OCI-LY1 (cell line): ENCODE measurements around the gene SLAIN2.
"Not testable (repeated sequence)": the region's sequence is repeated elsewhere in the genome, so short reads cannot be mapped to it uniquely, and the experiment has no call there.

Experiments
- H2AFZ ChIP-seq: fragments of 200-600 bp; sonication (generic), shearing (Covaris generic); 2 replicates; pipeline ENCODE4 v1.6.0; 2014; ENCODE audit warnings: antibody characterized with exemption, mild to moderate bottlenecking, low read length
- H3F3A ChIP-seq: fragments of 200-600 bp; sonication (generic), shearing (Covaris generic); 2 replicates; pipeline ENCODE4 v1.6.0; 2014; ENCODE audit warnings: mild to moderate bottlenecking, antibody characterized with exemption, low read length, moderate library complexity; ENCODE audit not compliant: insufficient read depth
- H3K27ac ChIP-seq: fragments of 200-600 bp; sonication (generic); 2 replicates; pipeline ENCODE4 v1.5.1; 2014; ENCODE audit warnings: low read length, mixed run types, mild to moderate bottlenecking, low read depth; ENCODE audit not compliant: poor library complexity, severe bottlenecking
- H3K27me3 ChIP-seq: fragments of 200-600 bp; sonication (generic); 2 replicates; pipeline ENCODE4 v1.6.0; 2014; ENCODE audit warnings: antibody characterized with exemption, mild to moderate bottlenecking, low read length, moderate library complexity; ENCODE audit not compliant: insufficient read depth
- H3K36me3 ChIP-seq: fragments of 200-600 bp; sonication (generic); 2 replicates; pipeline ENCODE4 v1.6.1; 2014; ENCODE audit warnings: mild to moderate bottlenecking, antibody characterized with exemption, low read length, moderate library complexity, mixed read lengths; ENCODE audit not compliant: insufficient read depth
- H3K4me1 ChIP-seq: fragments of 200-600 bp; sonication (generic); 2 replicates; pipeline ENCODE4 v1.5.1; 2014; ENCODE audit warnings: mild to moderate bottlenecking, low read length, moderate library complexity; ENCODE audit not compliant: insufficient read depth, severe bottlenecking
- H3K4me2 ChIP-seq: fragments of 200-600 bp; sonication (generic), shearing (Covaris generic); 2 replicates; pipeline ENCODE4 v1.6.1; 2014; ENCODE audit warnings: low read length
- H3K4me3 ChIP-seq: fragments of 200-600 bp; sonication (generic); 2 replicates; pipeline ENCODE4 v1.5.1; 2014; ENCODE audit warnings: low read length, low read depth, mild to moderate bottlenecking, mixed read lengths; ENCODE audit not compliant: poor library complexity, severe bottlenecking
- H3K79me2 ChIP-seq: fragments of 200-600 bp; shearing (Covaris generic); 2 replicates; pipeline ENCODE4 v1.6.1; 2016; ENCODE audit warnings: mixed run types, low read length, mixed read lengths; ENCODE audit not compliant: insufficient read depth
- H3K9ac ChIP-seq: fragments of 200-600 bp; sonication (generic), shearing (Covaris generic); 2 replicates; pipeline ENCODE4 v1.6.1; 2014; ENCODE audit warnings: mild to moderate bottlenecking, low read length, mixed read lengths
- H3K9me2 ChIP-seq: fragments of 200-600 bp; sonication (generic), shearing (Covaris generic); 2 replicates; pipeline ENCODE4 v1.6.1; 2014; ENCODE audit warnings: low read depth, mild to moderate bottlenecking, low read length, mixed read lengths
- H3K9me3 ChIP-seq: fragments of 200-600 bp; shearing (Covaris generic); 2 replicates; pipeline ENCODE4 v1.6.1; 2014; ENCODE audit warnings: low read length, mixed read lengths
- H4K20me1 ChIP-seq: fragments of 200-600 bp; sonication (generic), shearing (Covaris generic); 2 replicates; pipeline ENCODE4 v1.6.0; 2016; ENCODE audit warnings: mild to moderate bottlenecking, low read length; ENCODE audit not compliant: insufficient read depth
- CTCF ChIP-seq: fragments of 200-600 bp; sonication (generic), shearing (Covaris generic); IDR thresholded peaks from 2 replicates; pipeline ENCODE4 v1.5.1; 2017; ENCODE audit warnings: mild to moderate bottlenecking, antibody characterized with exemption, low read length, moderate library complexity, mixed read lengths
- EZH2 ChIP-seq: fragments of 200-600 bp; sonication (generic), shearing (Covaris generic); IDR thresholded peaks from 2 replicates; pipeline ENCODE4 v1.8.0; 2017; ENCODE audit warnings: borderline replicate concordance, mixed run types, mild to moderate bottlenecking, antibody characterized with exemption, low read length, moderate library complexity, mixed read lengths

SLAIN2 gene

GRCh38 chr4:48450740-48451139, 109.4 kb downstream of the SLAIN2 start:
- H4K20me1 ChIP-seq = no peaks in the 10 kb centered on the region
- no peak for TF ChIP-seq EZH2
- no peak for TF ChIP-seq CTCF
- no peaks in the 10 kb centered on the region for H3K79me2 ChIP-seq
- no peaks in the 10 kb centered on the region for H3K36me3 ChIP-seq
- H2AFZ ChIP-seq = no peak overlapping the region
- no peak overlapping the region for H3K4me2 ChIP-seq
- H3F3A ChIP-seq = no peaks in the 10 kb centered on the region
- no peak overlapping the region for H3K4me3 ChIP-seq
- no peaks in the 10 kb centered on the region for H3K9me3 ChIP-seq
- H3K9me2 ChIP-seq = no peaks in the 10 kb centered on the region
- H3K27me3 ChIP-seq = no peaks in the 10 kb centered on the region
- no peak overlapping the region for H3K27ac ChIP-seq
- H3K4me1 ChIP-seq = no peaks in the 10 kb centered on the region
- no peak overlapping the region for H3K9ac ChIP-seq

GRCh38 chr4:48451656-48452055, 110.3 kb downstream of the SLAIN2 start:
- not testable (repeated sequence) for H3F3A ChIP-seq, H3K9me2 ChIP-seq, H3K36me3 ChIP-seq, H3K9ac ChIP-seq, H3K4me1 ChIP-seq, H3K27ac ChIP-seq, H2AFZ ChIP-seq, H3K4me3 ChIP-seq, H3K27me3 ChIP-seq, H3K9me3 ChIP-seq, H3K4me2 ChIP-seq, H4K20me1 ChIP-seq, H3K79me2 ChIP-seq

- Histone ChIP-seq H3K27me3 (no peaks in the 10 kb centered on the region), H3K79me2 (no peaks in the 10 kb centered on the region), H3K27ac (no peak overlapping the region), H3K4me2 (no peak overlapping the region), H3K9ac (no peak overlapping the region), H3K4me3 (no peak overlapping the region), H3F3A (no peaks in the 10 kb centered on the region), H3K9me3 (no peaks in the 10 kb centered on the region), H3K9me2 (no peaks in the 10 kb centered on the region), H3K36me3 (no peaks in the 10 kb centered on the region), H4K20me1 (no peaks in the 10 kb centered on the region), H2AFZ (no peak overlapping the region), H3K4me1 (no peaks in the 10 kb centered on the region)
- TF ChIP-seq CTCF (no peak), EZH2 (no peak)
Measured at GRCh38 chr4:48454591-48454990, 113.3 kb downstream of the SLAIN2 start.

GRCh38 chr4:48461000-48461399, 119.7 kb downstream of the SLAIN2 start:
- Histone ChIP-seq H3K4me2 (no peak overlapping the region), H3K9ac (no peak overlapping the region), H3K27ac (no peak overlapping the region), H3K9me3 (no peaks in the 10 kb centered on the region), H3K9me2 (no peaks in the 10 kb centered on the region), H3K4me1 (no peaks in the 10 kb centered on the region), H3F3A (no peaks in the 10 kb centered on the region), H3K27me3 (no peaks in the 10 kb centered on the region), H3K4me3 (no peak overlapping the region), H4K20me1 (no peaks in the 10 kb centered on the region), H3K79me2 (no peaks in the 10 kb centered on the region), H3K36me3 (no peaks in the 10 kb centered on the region), H2AFZ (no peak overlapping the region)
- TF ChIP-seq CTCF (no peak), EZH2 (no peak)
